Measurements from ENCODE around the gene NOP53. TPM values are rescaled to one million over a fixed set of nuclear protein-coding genes. Genes with fewer than 3 reads are reported as not detected.
"Not testable (repeated sequence)": the region's sequence is repeated elsewhere in the genome, so short reads cannot be mapped to it uniquely, and the experiment has no call there.

NOP53 gene
- total RNA-seq, 3 donors from 2014 or later (not counting 1 experiment from before 2014, with no cell fraction given), result 416 to 445 (median 428) TPM

- WGBS (ENCODE audit: insufficient coverage), result 91% methylated on average over 32 of the region's 32 CpGs
- TF ChIP-seq CTCF (IDR thresholded peaks at IDR 0.05), result no peak
- Histone ChIP-seq H3K27ac (ENCODE audit: low read length) (no peak overlapping the region), H3K36me3 (ENCODE audit: control insufficient read depth, insufficient read depth, low read length) (no peaks in the 10 kb centered on the region), H3K27me3 (ENCODE audit: control insufficient read depth, insufficient read depth, low read length) (peaks cover 17% of the 10 kb centered on the region), H3K4me1 (ENCODE audit: control insufficient read depth, insufficient read depth, low read length) (peaks cover 4% of the 10 kb centered on the region), H3K4me3 (ENCODE audit: low read length) (no peak overlapping the region), H3K9me3 (ENCODE audit: control insufficient read depth, insufficient read depth, low read length) (no peaks in the 10 kb centered on the region)
- peaks cover 0 to 6% of the 10 kb centered on the region in 2 donors for H3K4me1 Mint-ChIP-seq
- no peak overlapping the region for H3K27ac Mint-ChIP-seq
- no peaks in the 10 kb centered on the region for H3K9me3 Mint-ChIP-seq
- H3K4me3 Mint-ChIP-seq, result no peak overlapping the region
- DNase-seq (no peak), ATAC-seq (no peak)
- H3K27me3 Mint-ChIP-seq (ENCODE audit: low read depth in 2 of 2), result peaks cover 26 to 31% of the 10 kb centered on the region in 2 donors
- intact Hi-C loops (cut with micrococcal nuclease), result no loop called here
- H3K36me3 Mint-ChIP-seq, result no peaks in the 10 kb centered on the region
Measured at GRCh38 chr19:47716270-47716937, 28.9 kb upstream of the NOP53 start.

- H3K4me1 ChIP-seq (ENCODE audit: control insufficient read depth, insufficient read depth, low read length); H3K4me1 Mint-ChIP-seq; H3K4me3 ChIP-seq (ENCODE audit: low read length); H3K36me3 Mint-ChIP-seq; H3K9me3 Mint-ChIP-seq; H3K4me3 Mint-ChIP-seq; H3K27ac Mint-ChIP-seq; H3K27ac ChIP-seq (ENCODE audit: low read length); intact Hi-C loops (cut with micrococcal nuclease); DNase-seq; ATAC-seq; H3K9me3 ChIP-seq (ENCODE audit: control insufficient read depth, insufficient read depth, low read length); H3K27me3 ChIP-seq (ENCODE audit: control insufficient read depth, insufficient read depth, low read length); H3K36me3 ChIP-seq (ENCODE audit: control insufficient read depth, insufficient read depth, low read length): not testable (repeated sequence)
- H3K27me3 Mint-ChIP-seq (ENCODE audit: low read depth in 2 of 2), result peaks cover 20 to 23% of the 10 kb centered on the region in 2 donors
- 84% methylated on average over 11 of the region's 11 CpGs for WGBS (ENCODE audit: insufficient coverage)
Measured at GRCh38 chr19:47718415-47719046, 26.8 kb upstream of the NOP53 start.

GRCh38 chr19:47719047-47719859 is 26.1 kb upstream of the NOP53 start:
- ATAC-seq (no peak), DNase-seq (no peak)
- Mint-ChIP-seq H3K4me1 (no peaks in the 10 kb centered on the region), H3K9me3 (no peaks in the 10 kb centered on the region), H3K4me3 (no peak overlapping the region), H3K36me3 (no peaks in the 10 kb centered on the region), H3K27me3 (ENCODE audit: low read depth in 2 of 2) (peaks cover 13 to 18% of the 10 kb centered on the region in 2 donors), H3K27ac (no peak overlapping the region)
- Histone ChIP-seq H3K4me1 (ENCODE audit: control insufficient read depth, insufficient read depth, low read length) (no peaks in the 10 kb centered on the region), H3K9me3 (ENCODE audit: control insufficient read depth, insufficient read depth, low read length) (no peaks in the 10 kb centered on the region), H3K36me3 (ENCODE audit: control insufficient read depth, insufficient read depth, low read length) (no peaks in the 10 kb centered on the region), H3K4me3 (ENCODE audit: low read length) (no peak overlapping the region), H3K27me3 (ENCODE audit: control insufficient read depth, insufficient read depth, low read length) (peaks cover 2% of the 10 kb centered on the region), H3K27ac (ENCODE audit: low read length) (no peak overlapping the region)
- no peak for TF ChIP-seq CTCF (IDR thresholded peaks at IDR 0.05)
- intact Hi-C loops (cut with micrococcal nuclease), result no loop called here
- 77% methylated on average over 22 of the region's 26 CpGs for WGBS (ENCODE audit: insufficient coverage)
